ENCODE data around the gene TCP11L2. TPM values are rescaled to one million over a fixed set of nuclear protein-coding genes. Genes with fewer than 3 reads are reported as not detected.
A peak's percentile ranks its signal among the peaks of the same experiment; 100 is the strongest.
"Not testable (repeated sequence)": the region's sequence is repeated elsewhere in the genome, so short reads cannot be mapped to it uniquely, and the experiment has no call there.

TCP11L2 gene
- total and polyA plus RNA-seq, 9 of the 15 experiments (the other 6 are each of a cell fraction or from before 2014, with no cell fraction given) = 0.39 to 4.5 (median 1.3) TPM

DNA sequence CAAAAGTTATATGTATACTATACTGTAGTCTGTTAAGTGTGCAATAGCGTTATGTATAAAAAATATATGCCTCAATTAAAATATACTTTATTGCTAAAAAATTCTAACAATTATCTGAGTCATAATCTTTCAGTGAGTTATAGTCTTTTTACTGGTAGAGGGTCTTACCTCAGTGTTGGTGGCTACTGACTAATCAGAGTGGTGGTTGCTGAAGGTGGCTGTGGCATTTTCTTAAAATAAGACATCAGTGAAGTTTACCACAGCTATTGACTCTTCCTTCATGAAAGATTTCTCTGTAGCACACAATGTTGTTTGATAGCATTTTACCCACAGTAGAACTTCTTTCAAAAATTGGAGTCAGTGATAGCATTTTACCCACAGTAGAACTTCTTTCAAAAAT lies 78.4 kb downstream of the TCP11L2 start:
- Histone ChIP-seq H3K27me3 (ENCODE audit: control insufficient read depth in 2 of 2, insufficient read depth in 2 of 2, low read length in 2 of 2) (no peaks in the 10 kb centered on the region), H3K79me2 (ENCODE audit: control insufficient read depth, insufficient read depth, low read length) (no peaks in the 10 kb centered on the region), H3K4me2 (ENCODE audit: insufficient read depth, low read length) (no peak overlapping the region), H3K9me3 (replicated peaks; ENCODE audit: control insufficient read depth, insufficient read depth, low read depth, low read length) (no peaks in the 10 kb centered on the region), H3K36me3 (ENCODE audit: control insufficient read depth, insufficient read depth, low read length) (peaks cover 66% of the 10 kb centered on the region), H4K20me1 (replicated peaks; ENCODE audit: control insufficient read depth, insufficient read depth, low read length) (no peaks in the 10 kb centered on the region), H3K4me3 (no peak overlapping the region), H3K9me1 (ENCODE audit: control insufficient read depth, insufficient read depth, low read length) (no peaks in the 10 kb centered on the region), H3K27ac (ENCODE audit: extremely low read depth, low read depth, low read length) (no peak overlapping the region), H2AFZ (ENCODE audit: low read depth, low read length) (no peak overlapping the region), H3K9ac (ENCODE audit: insufficient read depth in 1 of 2, low read depth in 2 of 2, low read length in 2 of 2) (no peak overlapping the region), H3K4me1 (replicated peaks in 1 of 2; ENCODE audit: control insufficient read depth in 2 of 2, insufficient read depth in 2 of 2, low read length in 2 of 2) (peaks cover 0 to 8% of the 10 kb centered on the region in 2 experiments; a peak in 1 of 5 replicates)
- WGBS (ENCODE audit: insufficient coverage, low coverage, missing lambda C conversion rate) = 78% methylated on average over 1 of the region's 1 CpG
- ChIA-PET POLR2A (interaction anchor here (0.7 kb wide), 1 partner anchor 36 kb away, joined by 3 read pairs; no protein-coding TSS in a partner anchor), CTCF (ENCODE audit: low intra/inter-chr PET ratio) (no interaction called here)
- no peak for TF ChIP-seq PHF21A (IDR thresholded peaks at IDR 0.05; ENCODE audit: borderline replicate concordance, low read depth)
- TF ChIP-seq PHB (CRISPR knock-in tag; IDR thresholded peaks at IDR 0.05) = no peak
- BruUV-seq (replicated peaks) = no TSS peak
- FAIRE-seq = no peak
- intact Hi-C loops (cut with micrococcal nuclease) = loop anchor here (10.0 kb wide), 1 partner anchor 304 kb away; no protein-coding TSS in a partner anchor
- no peak for ATAC-seq
- no peak for DNase-seq (ENCODE audit: extremely low read depth in 1 of 4, low spot score in 3 of 4)
- in situ Hi-C loops (cut with MboI) = loop anchor here (5.0 kb wide), 1 partner anchor 536 kb away; no protein-coding TSS in a partner anchor

DNA sequence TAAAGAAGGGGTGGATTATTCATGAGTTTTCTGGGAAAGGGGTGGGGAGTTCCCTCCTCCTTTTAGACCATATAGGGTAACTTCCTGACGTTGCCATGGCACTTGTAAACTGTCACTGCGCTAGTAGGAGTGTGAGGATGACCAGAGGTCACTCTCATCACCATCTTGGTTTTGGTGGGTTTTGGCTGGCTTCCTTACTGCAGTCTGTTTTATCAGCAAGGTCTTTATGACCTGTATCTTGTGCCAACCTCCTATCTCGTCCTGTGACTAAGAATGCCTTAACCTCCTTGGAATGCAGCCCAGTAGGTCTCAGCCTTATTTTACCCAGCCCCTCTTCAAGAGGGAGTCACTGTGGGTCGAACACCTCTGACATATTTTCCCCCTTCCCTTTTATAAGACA lies 79.3 kb downstream of the TCP11L2 start:
- DNase-seq (ENCODE audit: extremely low read depth in 1 of 4, low spot score in 3 of 4); ATAC-seq; H3K4me2 ChIP-seq (ENCODE audit: insufficient read depth, low read length); H3K9ac ChIP-seq (ENCODE audit: insufficient read depth in 1 of 2, low read depth in 2 of 2, low read length in 2 of 2); H3K4me1 ChIP-seq (replicated peaks in 1 of 2; ENCODE audit: control insufficient read depth in 2 of 2, insufficient read depth in 2 of 2, low read length in 2 of 2); CTCF ChIA-PET (ENCODE audit: low intra/inter-chr PET ratio); H3K27ac ChIP-seq (ENCODE audit: extremely low read depth, low read depth, low read length); H3K9me3 ChIP-seq (replicated peaks; ENCODE audit: control insufficient read depth, insufficient read depth, low read depth, low read length); POLR2A ChIA-PET; FAIRE-seq; H3K27me3 ChIP-seq (ENCODE audit: control insufficient read depth in 2 of 2, insufficient read depth in 2 of 2, low read length in 2 of 2); H3K4me3 ChIP-seq; BruUV-seq (replicated peaks); H3K9me1 ChIP-seq (ENCODE audit: control insufficient read depth, insufficient read depth, low read length); H4K20me1 ChIP-seq (replicated peaks; ENCODE audit: control insufficient read depth, insufficient read depth, low read length); H2AFZ ChIP-seq (ENCODE audit: low read depth, low read length); H3K79me2 ChIP-seq (ENCODE audit: control insufficient read depth, insufficient read depth, low read length): not testable (repeated sequence)
- intact Hi-C loops (cut with micrococcal nuclease) (loop anchor here (10.0 kb wide), 1 partner anchor 303 kb away; no protein-coding TSS in a partner anchor), in situ Hi-C loops (cut with MboI) (loop anchor here (5.0 kb wide), 1 partner anchor 535 kb away; no protein-coding TSS in a partner anchor)
- TF ChIP-seq RFX1 (IDR thresholded peaks at IDR 0.05) = peak; percentile 42; the same call in 1 of the 2 replicates
- H3K36me3 ChIP-seq (ENCODE audit: control insufficient read depth, insufficient read depth, low read length) = peaks cover 57% of the 10 kb centered on the region
- WGBS (ENCODE audit: insufficient coverage, low coverage, missing lambda C conversion rate) = 85% methylated on average over 3 of the region's 4 CpGs
